ENCODE results near the gene SPATA16.
"Not testable (repeated sequence)": the region's sequence is repeated elsewhere in the genome, so short reads cannot be mapped to it uniquely, and the experiment has no call there.

- TF ChIP-seq SUZ12 (IDR thresholded peaks at IDR 0.05; ENCODE audit: extremely low read depth, insufficient read depth, insufficient read length); YY1 (IDR thresholded peaks at IDR 0.05; ENCODE audit: insufficient read depth, insufficient read length): not testable (repeated sequence)
These were observed 180.3 kb downstream of the SPATA16 start for GRCh38 chr3:172960626-172961182.

Measured in NT2/D1 (cell line).